GM19025 (cell line): ENCODE results near the gene CXCL17.

ENCODE experiments used
- ATAC-seq: cut with Tn5 transposase; IDR thresholded peaks from one replicate; pipeline ENCODE4 v1.9.1; 2021; ENCODE audit warnings: mild to moderate bottlenecking, low read depth, moderate library complexity; ENCODE audit not compliant: unreplicated experiment

Gene CXCL17

GRCh38 chr19:42402376-42403116 lies 40.2 kb downstream of the CXCL17 start:
- no peak for ATAC-seq

GRCh38 chr19:42401365-42402303 lies 41.1 kb downstream of the CXCL17 start:
- no peak for ATAC-seq

GRCh38 chr19:42400404-42400803 lies 42.3 kb downstream of the CXCL17 start:
- ATAC-seq = no peak

- no peak for ATAC-seq
Observed at GRCh38 chr19:42397263-42398166, 45.2 kb downstream of the CXCL17 start.

GRCh38 chr19:42396381-42397262 lies 46.1 kb downstream of the CXCL17 start:
- ATAC-seq = peak; percentile 98

GRCh38 chr19:42394751-42395150 lies 48.0 kb downstream of the CXCL17 start:
- no peak for ATAC-seq

GRCh38 chr19:42392165-42392564 lies 50.6 kb downstream of the CXCL17 start:
- ATAC-seq = no peak

GRCh38 chr19:42389899-42390298 lies 52.8 kb downstream of the CXCL17 start, which contains the start of gene CNFN:
CNFN (minus strand) TSS chr19:42390297; CDS start chr19:42389037, 1,260 bp downstream.
- ATAC-seq = no peak

- no peak for ATAC-seq
Observed at GRCh38 chr19:42388851-42389489, 53.8 kb downstream of the CXCL17 start.

GRCh38 chr19:42386974-42387707 lies 55.6 kb downstream of the CXCL17 start:
- no peak for ATAC-seq

- no peak for ATAC-seq
Observed at GRCh38 chr19:42380155-42380554, 62.6 kb downstream of the CXCL17 start.
